ENCODE results near the gene LRRC74B.

DNA sequence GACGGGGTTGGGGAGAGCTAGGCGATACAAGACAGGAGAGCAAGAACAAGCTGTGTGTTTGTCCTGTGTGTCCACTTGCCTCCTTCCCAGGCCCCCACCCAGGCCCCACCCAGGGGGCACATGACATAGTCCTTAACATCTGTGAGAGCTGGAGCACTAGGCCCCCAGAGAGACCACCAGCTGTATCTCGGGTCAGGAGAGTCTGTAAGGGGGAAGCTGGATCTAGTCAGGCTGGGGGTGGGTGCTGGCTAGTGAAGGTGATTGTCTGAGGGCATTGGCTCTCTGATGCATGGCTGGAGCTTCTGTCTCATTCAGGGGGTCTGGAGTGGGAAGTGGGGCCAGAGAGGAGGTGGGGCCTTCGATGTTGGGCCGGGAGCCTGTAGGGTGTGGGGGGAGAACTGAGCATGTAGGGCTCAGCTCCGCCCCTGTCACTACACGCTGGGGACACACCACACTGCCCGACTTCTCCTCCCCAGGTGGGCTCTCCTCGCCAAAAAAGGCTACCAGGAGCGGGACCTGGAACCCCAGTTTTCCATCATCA lies 30.2 kb upstream of the LRRC74B start:
- TF ChIP-seq TARDBP (IDR thresholded peaks at IDR 0.05) (no peak), NFRKB (IDR thresholded peaks at IDR 0.05) (no peak)

Data from HEK293T (cell line).